ENCODE data around the gene PLIN5.

The PLIN5 gene

GRCh38 chr19:4503825-4504170 lies 31.2 kb downstream of the PLIN5 start:
- no peak for FAIRE-seq

GRCh38 chr19:4503132-4503824 lies 31.7 kb downstream of the PLIN5 start:
- FAIRE-seq = no peak

GRCh38 chr19:4502282-4503131 lies 32.5 kb downstream of the PLIN5 start:
- FAIRE-seq = no peak

GRCh38 chr19:4501691-4502090 lies 33.3 kb downstream of the PLIN5 start:
- no peak for FAIRE-seq

GRCh38 chr19:4500841-4501591 lies 34.0 kb downstream of the PLIN5 start:
- no peak for FAIRE-seq

- no peak for FAIRE-seq
Observed at GRCh38 chr19:4499855-4500254, 35.2 kb downstream of the PLIN5 start.

- no peak for FAIRE-seq
Observed at GRCh38 chr19:4499318-4499717, 35.7 kb downstream of the PLIN5 start.

GRCh38 chr19:4498694-4499093 lies 36.3 kb downstream of the PLIN5 start:
- no peak for FAIRE-seq

- no peak for FAIRE-seq
Observed at GRCh38 chr19:4497770-4498389, 37.1 kb downstream of the PLIN5 start.

GRCh38 chr19:4496304-4496703 lies 38.7 kb downstream of the PLIN5 start:
- no peak for FAIRE-seq

GRCh38 chr19:4495471-4495870 lies 39.6 kb downstream of the PLIN5 start:
- no peak for FAIRE-seq

- no peak for FAIRE-seq
Observed at GRCh38 chr19:4494691-4495064, 40.3 kb downstream of the PLIN5 start.

GRCh38 chr19:4493929-4494690 lies 40.9 kb downstream of the PLIN5 start:
- FAIRE-seq = no peak

- FAIRE-seq = no peak
Observed at GRCh38 chr19:4493104-4493928, 41.7 kb downstream of the PLIN5 start.

- FAIRE-seq = no peak
Observed at GRCh38 chr19:4492337-4493103, 42.5 kb downstream of the PLIN5 start.

- no peak for FAIRE-seq
Observed at GRCh38 chr19:4491446-4491845, 43.6 kb downstream of the PLIN5 start.

GRCh38 chr19:4488496-4488895 lies 46.5 kb downstream of the PLIN5 start:
- no peak for FAIRE-seq

GRCh38 chr19:4487572-4487971 lies 47.5 kb downstream of the PLIN5 start:
- no peak for FAIRE-seq

- no peak for FAIRE-seq
Observed at GRCh38 chr19:4483385-4483784, 51.6 kb downstream of the PLIN5 start.

GRCh38 chr19:4482721-4483364 lies 52.2 kb downstream of the PLIN5 start:
- FAIRE-seq = no peak
